DOHH2 (cell line): ENCODE results near the gene CFAP298.

Source experiments
- CTCF ChIP-seq: fragments of 200-600 bp; sonication (generic); IDR thresholded peaks from one replicate; pipeline ENCODE4 v1.5.1; 2014; ENCODE audit warnings: antibody characterized with exemption, mild to moderate bottlenecking, low read depth, low read length; ENCODE audit not compliant: poor library complexity, severe bottlenecking
- EZH2phosphoT487 ChIP-seq: fragments of 200-600 bp; sonication (generic); IDR thresholded peaks from 2 replicates; pipeline ENCODE4 v1.6.1; 2017; ENCODE audit warnings: borderline replicate concordance, mild to moderate bottlenecking, antibody characterized with exemption, low read length, moderate library complexity, mixed read lengths

- no peak for TF ChIP-seq CTCF
- TF ChIP-seq EZH2phosphoT487 = no peak
These were observed 15.0 kb downstream of the CFAP298 start for GRCh38 chr21:32597205-32597604.
